Erythroblast (primary cell): ENCODE results near the gene PRKG1.

ENCODE experiments used
- GATA1 ChIP-seq: IDR thresholded peaks from 2 replicates; pipeline ENCODE4 v1.6.1; 2011; ENCODE audit warnings: low read depth, mild to moderate bottlenecking, control low read depth, low read length, moderate library complexity
- POLR2A ChIP-seq: IDR thresholded peaks from 2 replicates; pipeline ENCODE4 v1.6.1; 2011; ENCODE audit warnings: mild to moderate bottlenecking, low read length

DNA sequence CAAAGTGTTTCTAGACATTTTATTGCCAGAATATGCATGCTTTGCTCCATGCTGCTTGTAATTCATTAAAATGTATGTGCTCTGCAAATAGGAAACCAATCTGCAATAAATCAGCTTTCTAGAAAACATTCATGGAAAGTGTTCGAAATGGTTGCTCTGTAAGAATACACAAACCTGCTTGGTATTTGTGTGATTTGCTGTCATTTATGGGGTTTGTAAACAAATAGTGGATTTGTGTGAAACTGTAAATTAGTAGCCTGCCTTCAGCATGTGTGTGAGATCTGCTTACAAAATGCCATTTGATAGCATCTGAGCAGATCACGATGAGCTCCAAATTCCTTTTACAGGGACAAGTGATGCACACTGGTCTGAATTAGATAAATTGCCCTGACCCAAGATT lies 844.2 kb downstream of the PRKG1 start:
- TF ChIP-seq POLR2A (no peak), GATA1 (no peak)
